Measurements from ENCODE around the gene SEPTIN8.
A peak's percentile ranks its signal among the peaks of the same experiment; 100 is the strongest.

Gene SEPTIN8

GRCh38 chr5:132736853-132737833 lies 39.9 kb downstream of the SEPTIN8 start, which contains the start of gene KIF3A:
Gene KIF3A (minus strand): TSS chr5:132737546. CDS start chr5:132737419, 127 bp downstream.
- Histone ChIP-seq H3K27me3 (ENCODE audit: insufficient read depth, low read length) (no peaks in the 10 kb centered on the region), H3K4me1 (ENCODE audit: control insufficient read depth in 1 of 2, insufficient read depth in 2 of 2, low read length in 2 of 2) (peaks cover 3 to 4% of the 10 kb centered on the region in 2 experiments), H2BK12ac (ENCODE audit: low read length) (peak within 1 kb of the TSS; percentile 91), H2BK5ac (ENCODE audit: low read depth, low read length, poor library complexity) (peak within 1 kb of the TSS; percentile 75), H3K79me2 (ENCODE audit: control insufficient read depth, insufficient read depth, low read length, poor library complexity) (peaks cover 4% of the 10 kb centered on the region), H4K12ac (ENCODE audit: low read depth, low read length) (peak within 1 kb of the TSS; percentile 79), H3K4me3 (ENCODE audit: low read depth, low read length) (peak within 1 kb of the TSS; percentile 91), H3K79me1 (ENCODE audit: low read length) (peaks cover 5% of the 10 kb centered on the region), H3K14ac (ENCODE audit: low read length) (peak within 1 kb of the TSS; percentile 68), H2AFZ (ENCODE audit: insufficient read depth, low read length, poor library complexity) (peak within 1 kb of the TSS; percentile 98), H3K23ac (ENCODE audit: low read length) (no peak within 1 kb of the TSS), H4K8ac (ENCODE audit: low read depth, low read length) (peak within 1 kb of the TSS; percentile 70), H3K36me3 (ENCODE audit: control insufficient read depth in 1 of 2, insufficient read depth in 2 of 2, low read length in 2 of 2) (peaks cover 0 to 3% of the 10 kb centered on the region in 2 experiments), H2AK5ac (ENCODE audit: low read length) (peak within 1 kb of the TSS; percentile 18), H3K9ac (ENCODE audit: low read length) (peak within 1 kb of the TSS; percentile 78), H3K4ac (ENCODE audit: low read depth, low read length) (peak within 1 kb of the TSS; percentile 43), H2BK120ac (ENCODE audit: insufficient read depth, low read length, poor library complexity) (peak within 1 kb of the TSS; percentile 61), H4K91ac (ENCODE audit: low read depth, low read length) (peak within 1 kb of the TSS; percentile 78), H3K18ac (ENCODE audit: low read length) (peak within 1 kb of the TSS; percentile 76), H3K4me2 (ENCODE audit: low read length) (peak within 1 kb of the TSS; percentile 83), H3K27ac (ENCODE audit: low read depth, low read length) (peak within 1 kb of the TSS; percentile 10), H3K9me3 (ENCODE audit: insufficient read depth, low read depth, low read length) (no peaks in the 10 kb centered on the region)
- no CpG with 5 or more reads among the region's 81 CpGs for WGBS (ENCODE audit: extremely low coverage, insufficient coverage, insufficient read length)
- peak; percentile 100 for DNase-seq

- no peak overlapping the region for H2BK120ac ChIP-seq (ENCODE audit: insufficient read depth, low read length, poor library complexity)
- H3K27ac ChIP-seq (ENCODE audit: low read depth, low read length): no peak overlapping the region
- no peak for DNase-seq
- peaks cover 3 to 4% of the 10 kb centered on the region in 2 experiments for H3K4me1 ChIP-seq (ENCODE audit: control insufficient read depth in 1 of 2, insufficient read depth in 2 of 2, low read length in 2 of 2)
- H4K91ac ChIP-seq (ENCODE audit: low read depth, low read length): no peak overlapping the region
- H3K4me2 ChIP-seq (ENCODE audit: low read length): no peak overlapping the region
- peaks cover 2 to 8% of the 10 kb centered on the region in 2 experiments for H3K36me3 ChIP-seq (ENCODE audit: control insufficient read depth in 1 of 2, insufficient read depth in 2 of 2, low read length in 2 of 2)
- no peak overlapping the region for H3K4ac ChIP-seq (ENCODE audit: low read depth, low read length)
- no peaks in the 10 kb centered on the region for H3K27me3 ChIP-seq (ENCODE audit: insufficient read depth, low read length)
- no peak overlapping the region for H3K4me3 ChIP-seq (ENCODE audit: low read depth, low read length)
- H3K18ac ChIP-seq (ENCODE audit: low read length): no peak overlapping the region
- H2AFZ ChIP-seq (ENCODE audit: insufficient read depth, low read length, poor library complexity): no peak overlapping the region
- no peak overlapping the region for H2AK5ac ChIP-seq (ENCODE audit: low read length)
- H3K79me2 ChIP-seq (ENCODE audit: control insufficient read depth, insufficient read depth, low read length, poor library complexity): peaks cover 4% of the 10 kb centered on the region
- no peak overlapping the region for H2BK5ac ChIP-seq (ENCODE audit: low read depth, low read length, poor library complexity)
- peaks cover 4% of the 10 kb centered on the region for H3K79me1 ChIP-seq (ENCODE audit: low read length)
- H4K12ac ChIP-seq (ENCODE audit: low read depth, low read length): no peak overlapping the region
- no peak overlapping the region for H4K8ac ChIP-seq (ENCODE audit: low read depth, low read length)
- no peak overlapping the region for H3K23ac ChIP-seq (ENCODE audit: low read length)
- no peak overlapping the region for H3K14ac ChIP-seq (ENCODE audit: low read length)
- no CpG with 5 or more reads among the region's 2 CpGs for WGBS (ENCODE audit: extremely low coverage, insufficient coverage, insufficient read length)
- H2BK12ac ChIP-seq (ENCODE audit: low read length): no peak overlapping the region
- no peaks in the 10 kb centered on the region for H3K9me3 ChIP-seq (ENCODE audit: insufficient read depth, low read depth, low read length)
- no peak overlapping the region for H3K9ac ChIP-seq (ENCODE audit: low read length)
Measured at GRCh38 chr5:132734687-132735086, 42.4 kb downstream of the SEPTIN8 start.

- Histone ChIP-seq H3K36me3 (ENCODE audit: control insufficient read depth in 1 of 2, insufficient read depth in 2 of 2, low read length in 2 of 2) (peaks cover 3 to 8% of the 10 kb centered on the region in 2 experiments), H3K27ac (ENCODE audit: low read depth, low read length) (no peak overlapping the region), H3K27me3 (ENCODE audit: insufficient read depth, low read length) (no peaks in the 10 kb centered on the region), H3K23ac (ENCODE audit: low read length) (no peak overlapping the region), H4K91ac (ENCODE audit: low read depth, low read length) (no peak overlapping the region), H3K18ac (ENCODE audit: low read length) (no peak overlapping the region), H2AFZ (ENCODE audit: insufficient read depth, low read length, poor library complexity) (no peak overlapping the region), H3K4me3 (ENCODE audit: low read depth, low read length) (no peak overlapping the region), H3K79me2 (ENCODE audit: control insufficient read depth, insufficient read depth, low read length, poor library complexity) (peaks cover 4% of the 10 kb centered on the region), H2BK12ac (ENCODE audit: low read length) (no peak overlapping the region), H2AK5ac (ENCODE audit: low read length) (no peak overlapping the region), H2BK120ac (ENCODE audit: insufficient read depth, low read length, poor library complexity) (no peak overlapping the region), H3K14ac (ENCODE audit: low read length) (no peak overlapping the region), H4K12ac (ENCODE audit: low read depth, low read length) (no peak overlapping the region), H3K4me1 (ENCODE audit: control insufficient read depth in 1 of 2, insufficient read depth in 2 of 2, low read length in 2 of 2) (peaks cover 3 to 4% of the 10 kb centered on the region in 2 experiments), H3K9me3 (ENCODE audit: insufficient read depth, low read depth, low read length) (no peaks in the 10 kb centered on the region), H3K4me2 (ENCODE audit: low read length) (no peak overlapping the region), H3K79me1 (ENCODE audit: low read length) (peaks cover 4% of the 10 kb centered on the region), H3K9ac (ENCODE audit: low read length) (no peak overlapping the region), H3K4ac (ENCODE audit: low read depth, low read length) (no peak overlapping the region), H4K8ac (ENCODE audit: low read depth, low read length) (no peak overlapping the region), H2BK5ac (ENCODE audit: low read depth, low read length, poor library complexity) (no peak overlapping the region)
- DNase-seq: no peak
- no CpG with 5 or more reads among the region's 2 CpGs for WGBS (ENCODE audit: extremely low coverage, insufficient coverage, insufficient read length)
Measured at GRCh38 chr5:132733499-132734148, 43.4 kb downstream of the SEPTIN8 start.

GRCh38 chr5:132729896-132730295 lies 47.1 kb downstream of the SEPTIN8 start:
- no peak for DNase-seq
- no CpG with 5 or more reads among the region's 10 CpGs for WGBS (ENCODE audit: extremely low coverage, insufficient coverage, insufficient read length)
- no peaks in the 10 kb centered on the region for H3K79me2 ChIP-seq (ENCODE audit: control insufficient read depth, insufficient read depth, low read length, poor library complexity)

More at GRCh38 chr5:132729896-132730295, 47.1 kb downstream of the SEPTIN8 start:
- no peaks in the 10 kb centered on the region for H3K4me1 ChIP-seq (ENCODE audit: control insufficient read depth in 1 of 2, insufficient read depth in 2 of 2, low read length in 2 of 2)
- H3K9ac ChIP-seq (ENCODE audit: low read length): no peak overlapping the region
- no peaks in the 10 kb centered on the region for H3K79me1 ChIP-seq (ENCODE audit: low read length)
- H4K12ac ChIP-seq (ENCODE audit: low read depth, low read length): no peak overlapping the region
- no peak overlapping the region for H3K4me2 ChIP-seq (ENCODE audit: low read length)
- H3K27ac ChIP-seq (ENCODE audit: low read depth, low read length): no peak overlapping the region
- no peak overlapping the region for H2BK12ac ChIP-seq (ENCODE audit: low read length)
- H4K91ac ChIP-seq (ENCODE audit: low read depth, low read length): no peak overlapping the region
- no peak overlapping the region for H2AK5ac ChIP-seq (ENCODE audit: low read length)
- no peak overlapping the region for H3K18ac ChIP-seq (ENCODE audit: low read length)
- no peak overlapping the region for H2BK5ac ChIP-seq (ENCODE audit: low read depth, low read length, poor library complexity)
- no peak overlapping the region for H2AFZ ChIP-seq (ENCODE audit: insufficient read depth, low read length, poor library complexity)
- H4K8ac ChIP-seq (ENCODE audit: low read depth, low read length): no peak overlapping the region
- no peak overlapping the region for H3K4ac ChIP-seq (ENCODE audit: low read depth, low read length)
- H3K9me3 ChIP-seq (ENCODE audit: insufficient read depth, low read depth, low read length): no peaks in the 10 kb centered on the region
- H3K4me3 ChIP-seq (ENCODE audit: low read depth, low read length): no peak overlapping the region
- H2BK120ac ChIP-seq (ENCODE audit: insufficient read depth, low read length, poor library complexity): no peak overlapping the region
- H3K27me3 ChIP-seq (ENCODE audit: insufficient read depth, low read length): no peaks in the 10 kb centered on the region
- H3K14ac ChIP-seq (ENCODE audit: low read length): no peak overlapping the region
- H3K36me3 ChIP-seq (ENCODE audit: control insufficient read depth in 1 of 2, insufficient read depth in 2 of 2, low read length in 2 of 2): peaks cover 3 to 8% of the 10 kb centered on the region in 2 experiments
- H3K23ac ChIP-seq (ENCODE audit: low read length): no peak overlapping the region
